HL-60 (cell line): Measurements from ENCODE around the gene PIK3R1.
A peak's percentile ranks its signal among the peaks of the same experiment; 100 is the strongest.

Source experiments
- DNase-seq, 2 experiments: peaks; one replicate each; pipeline ENCODE4 v3.0.0-alpha.2; 2010 to 2020; ENCODE audit warnings: low read depth in 1 of 2, low spot score in 1 of 2
- H3K27ac ChIP-seq: fragments of 250-450 bp; sonication (Bioruptor Pico); replicated peaks from 2 replicates; pipeline ENCODE4 v1.5.1; 2020; ENCODE audit warnings: mild to moderate bottlenecking, moderate library complexity
- H3K27me3 ChIP-seq: fragments of 250-450 bp; sonication (Bioruptor Pico); 2 replicates; pipeline ENCODE4 v1.5.1; 2021; ENCODE audit warnings: mild to moderate bottlenecking, moderate library complexity; ENCODE audit not compliant: insufficient read depth, poor library complexity, severe bottlenecking
- H3K4me3 ChIP-seq: replicated peaks from 2 replicates; pipeline ENCODE4 v1.5.1; 2011; ENCODE audit warnings: mild to moderate bottlenecking, control low read depth, low read length; ENCODE audit not compliant: insufficient read depth
- CTCF ChIP-seq: IDR thresholded peaks from one replicate; pipeline ENCODE4 v1.5.1; 2011; ENCODE audit warnings: low read length, control low read depth, inconsistent platforms; ENCODE audit not compliant: insufficient read depth
- GABPA ChIP-seq: IDR thresholded peaks from 2 replicates; pipeline ENCODE4 v1.6.1; 2012; ENCODE audit warnings: low read depth
- POLR2AphosphoS5 ChIP-seq: IDR thresholded peaks from 2 replicates; pipeline ENCODE4 v1.6.1; 2012; ENCODE audit warnings: low read depth
- REST ChIP-seq: IDR thresholded peaks from 2 replicates; pipeline ENCODE4 v1.6.1; 2012; ENCODE audit warnings: low read depth; ENCODE audit not compliant: insufficient replicate concordance
- SPI1 ChIP-seq: IDR thresholded peaks from 2 replicates; pipeline ENCODE4 v1.6.1; 2012; ENCODE audit warnings: low read depth, mild to moderate bottlenecking, borderline replicate concordance

The PIK3R1 gene

GRCh38 chr5:68268852-68269130 is 53.2 kb downstream of the PIK3R1 start:
- no peak for DNase-seq
- Histone ChIP-seq H3K4me3 (no peak overlapping the region), H3K27me3 (no peaks in the 10 kb centered on the region), H3K27ac (no peak overlapping the region)
- TF ChIP-seq CTCF = no peak

- Histone ChIP-seq H3K27me3 (no peaks in the 10 kb centered on the region), H3K4me3 (no peak overlapping the region), H3K27ac (no peak overlapping the region)
- DNase-seq = no peak
- TF ChIP-seq POLR2AphosphoS5 (no peak), REST (no peak), GABPA (no peak), CTCF (no peak)
Measured at GRCh38 chr5:68269820-68270219, 54.3 kb downstream of the PIK3R1 start.

GRCh38 chr5:68270399-68270975 is 54.9 kb downstream of the PIK3R1 start:
- DNase-seq = no peak
- TF ChIP-seq REST (no peak), GABPA (no peak), SPI1 (peak; percentile 53; the same call in 1 of the 2 replicates)
- H3K27ac ChIP-seq = no peak overlapping the region
- H3K4me3 ChIP-seq = no peak overlapping the region
- H3K27me3 ChIP-seq = no peaks in the 10 kb centered on the region

GRCh38 chr5:68271124-68271523 is 55.6 kb downstream of the PIK3R1 start:
- DNase-seq = no peak
- no peak for TF ChIP-seq REST
- no peak for TF ChIP-seq CTCF
- TF ChIP-seq POLR2AphosphoS5 = no peak
- TF ChIP-seq GABPA = no peak
- no peak for TF ChIP-seq SPI1
- H3K27ac ChIP-seq = no peak overlapping the region
- no peak overlapping the region for H3K4me3 ChIP-seq
- H3K27me3 ChIP-seq = no peaks in the 10 kb centered on the region
